GM21576 (cell line): ENCODE results near the gene ABI3BP.
"Not testable (repeated sequence)": the region's sequence is repeated elsewhere in the genome, so short reads cannot be mapped to it uniquely, and the experiment has no call there.

Experiments used
- ATAC-seq: cut with Tn5 transposase; IDR thresholded peaks from one replicate; pipeline ENCODE4 v1.9.1; 2021; ENCODE audit warnings: mild to moderate bottlenecking, moderate library complexity; ENCODE audit not compliant: unreplicated experiment

The ABI3BP gene

DNA sequence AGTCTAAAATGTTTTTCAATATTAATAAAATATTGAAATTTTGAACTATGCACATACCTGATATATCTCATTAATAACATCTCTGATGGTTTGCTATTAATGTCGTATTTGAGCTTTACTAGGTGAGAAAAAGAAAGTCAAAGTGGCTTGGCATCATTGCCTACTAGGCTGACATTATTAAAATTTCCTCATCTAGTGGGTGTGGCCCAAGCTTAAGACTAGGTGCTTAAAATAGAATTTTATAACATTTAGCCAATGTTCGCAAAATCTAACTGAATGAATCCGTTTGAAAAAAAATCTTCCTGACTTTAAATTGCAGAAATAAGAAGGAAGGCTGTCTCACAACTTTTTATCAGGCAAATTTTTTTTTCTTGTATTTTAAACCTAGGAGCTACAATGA lies 46.1 kb downstream of the ABI3BP start:
- ATAC-seq = no peak

DNA sequence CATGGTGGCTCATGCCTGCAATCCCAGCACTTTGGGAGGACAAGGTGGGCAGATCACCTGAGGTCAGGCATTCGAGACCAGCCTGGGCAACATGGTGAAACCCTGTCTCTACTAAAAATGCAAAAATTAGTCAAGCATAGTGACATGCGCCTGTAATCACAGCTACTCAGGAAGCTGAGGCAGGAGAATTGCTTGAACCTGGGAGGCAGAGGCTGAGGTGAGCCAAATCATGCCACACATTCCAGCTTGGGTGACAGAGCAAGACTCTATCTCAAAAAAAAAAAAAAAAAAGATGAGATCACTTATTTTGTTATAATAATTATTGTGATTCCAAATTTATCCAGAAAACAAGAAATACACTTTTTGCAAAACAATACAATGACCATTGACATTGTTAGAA lies 47.1 kb downstream of the ABI3BP start:
- ATAC-seq = not testable (repeated sequence)

DNA sequence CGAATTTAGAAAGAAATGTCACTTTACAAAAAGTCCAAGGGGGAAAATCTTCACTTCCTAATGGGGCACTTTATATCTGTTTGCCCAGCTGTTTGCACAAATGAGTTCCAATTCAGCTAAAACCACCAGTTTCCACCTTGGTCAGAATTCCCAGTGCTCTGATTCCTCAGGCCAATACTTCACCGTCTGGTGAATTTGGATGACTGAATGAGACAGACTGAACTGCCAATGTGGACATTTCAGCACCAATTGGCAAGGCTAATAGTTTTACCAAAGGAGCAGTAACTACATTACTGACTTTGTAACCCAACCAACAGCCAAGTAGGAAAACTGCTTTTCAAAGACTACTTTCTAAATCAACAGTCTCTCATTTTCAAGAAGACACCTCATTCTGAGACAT lies 51.8 kb downstream of the ABI3BP start:
- ATAC-seq = no peak

DNA sequence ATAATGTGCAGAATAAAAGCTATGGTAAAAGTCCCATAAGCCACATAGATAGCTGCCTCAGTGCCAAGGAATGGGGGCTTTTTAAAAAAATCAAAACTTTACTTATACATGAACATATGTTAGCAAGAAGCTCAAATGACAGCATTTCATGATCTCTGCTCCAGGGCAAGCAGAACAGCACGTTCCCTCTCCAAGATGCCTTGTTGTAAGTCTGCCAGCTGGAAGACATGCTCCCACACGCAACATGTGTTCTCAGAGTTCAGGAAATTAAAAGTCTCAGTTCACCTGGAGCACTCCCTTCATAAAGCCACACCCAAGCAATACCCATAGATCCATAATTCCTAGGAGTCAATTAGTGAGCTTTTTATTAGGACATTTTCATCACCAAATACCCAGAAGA lies 52.2 kb downstream of the ABI3BP start:
- no peak for ATAC-seq

DNA sequence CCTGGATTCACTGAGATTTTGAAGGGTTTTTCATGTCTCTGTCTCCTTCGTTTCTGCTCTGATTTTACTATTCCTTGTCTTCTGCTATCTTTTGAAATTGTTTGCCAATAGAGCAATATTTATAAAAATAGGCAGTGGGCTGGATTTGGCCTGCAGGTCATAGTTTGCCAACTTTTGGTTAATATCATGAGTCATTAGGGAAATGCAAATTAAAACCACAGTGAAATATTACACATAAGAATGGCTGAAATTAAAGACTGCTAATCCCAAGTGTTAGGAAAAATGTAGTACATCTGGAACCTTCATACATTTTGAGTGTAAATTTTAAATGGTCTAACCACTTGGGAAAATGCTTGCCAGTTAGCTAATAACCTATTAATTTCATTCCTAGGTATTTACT lies 56.3 kb downstream of the ABI3BP start:
- ATAC-seq = no peak

DNA sequence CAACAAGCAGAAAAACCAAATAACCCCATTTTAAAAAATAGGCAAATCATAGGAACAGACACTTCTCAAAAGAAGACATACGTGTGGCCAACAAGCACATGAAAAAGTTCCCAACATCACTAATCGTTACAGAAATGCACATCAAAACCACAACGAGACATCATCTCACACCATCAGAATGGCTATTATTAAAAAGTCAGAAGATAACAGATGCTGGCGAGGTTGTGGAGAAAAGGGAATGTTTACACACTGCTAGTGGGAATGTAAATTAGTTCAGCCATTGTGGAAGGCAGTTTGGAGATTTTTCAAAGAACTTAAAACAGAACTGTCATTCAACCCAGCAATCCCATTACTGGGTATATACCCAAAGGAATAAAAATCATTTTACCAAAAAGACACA lies 60.7 kb downstream of the ABI3BP start:
- ATAC-seq = no peak

DNA sequence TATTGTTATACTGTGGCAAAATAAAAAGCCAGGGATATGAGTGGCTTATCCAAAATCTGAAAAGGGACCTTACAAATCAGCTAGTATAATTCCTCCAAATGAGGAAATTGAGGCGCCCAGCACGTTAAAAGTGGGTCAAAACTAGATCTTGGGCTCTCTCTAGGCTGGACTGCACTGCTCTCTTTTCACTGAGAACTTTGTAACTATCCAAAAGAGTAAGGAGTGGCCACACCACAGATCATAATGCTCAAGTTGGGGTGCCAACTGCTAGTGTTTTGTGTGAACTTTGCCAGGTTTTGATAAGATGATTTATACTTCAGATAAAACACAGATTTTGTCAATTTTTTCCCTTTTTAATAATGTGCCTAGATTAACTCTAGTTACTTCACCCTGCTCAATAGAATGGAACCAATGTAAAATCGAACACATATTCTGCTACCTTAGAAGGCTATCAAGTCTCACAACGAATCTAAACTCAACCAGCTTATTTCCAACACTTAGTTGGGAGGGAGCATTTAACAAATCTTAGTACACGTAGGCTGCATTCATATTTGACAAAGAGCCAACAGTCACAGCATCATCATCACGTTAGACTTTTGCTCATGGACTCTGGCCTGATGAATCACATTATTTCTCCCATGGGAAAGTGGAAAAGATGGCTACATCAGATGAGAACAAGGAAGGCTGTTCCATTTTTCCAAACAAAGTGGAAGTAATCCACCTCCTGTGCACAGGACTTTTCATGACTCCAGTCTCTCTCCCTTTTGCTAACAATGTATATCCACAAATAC lies 64.4 kb downstream of the ABI3BP start:
- ATAC-seq = no peak

DNA sequence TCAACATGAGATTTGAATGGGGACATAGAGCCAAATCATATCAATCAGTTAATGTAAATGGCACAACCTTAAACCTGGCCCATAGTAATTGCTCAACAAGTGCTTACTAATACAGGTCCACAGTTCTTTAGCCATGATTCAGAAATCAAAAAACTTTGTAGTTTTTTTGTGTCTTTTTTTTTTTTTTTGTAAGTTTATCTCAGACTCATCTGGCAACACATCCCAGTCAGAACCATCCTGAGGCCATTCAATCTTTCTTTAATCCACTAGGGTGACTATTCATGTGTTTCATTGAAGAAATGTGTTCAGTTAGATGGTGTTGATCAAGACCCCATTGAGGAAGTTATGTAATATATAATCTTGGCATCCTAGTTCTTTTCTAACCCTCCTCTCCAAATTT lies 65.4 kb downstream of the ABI3BP start:
- no peak for ATAC-seq

DNA sequence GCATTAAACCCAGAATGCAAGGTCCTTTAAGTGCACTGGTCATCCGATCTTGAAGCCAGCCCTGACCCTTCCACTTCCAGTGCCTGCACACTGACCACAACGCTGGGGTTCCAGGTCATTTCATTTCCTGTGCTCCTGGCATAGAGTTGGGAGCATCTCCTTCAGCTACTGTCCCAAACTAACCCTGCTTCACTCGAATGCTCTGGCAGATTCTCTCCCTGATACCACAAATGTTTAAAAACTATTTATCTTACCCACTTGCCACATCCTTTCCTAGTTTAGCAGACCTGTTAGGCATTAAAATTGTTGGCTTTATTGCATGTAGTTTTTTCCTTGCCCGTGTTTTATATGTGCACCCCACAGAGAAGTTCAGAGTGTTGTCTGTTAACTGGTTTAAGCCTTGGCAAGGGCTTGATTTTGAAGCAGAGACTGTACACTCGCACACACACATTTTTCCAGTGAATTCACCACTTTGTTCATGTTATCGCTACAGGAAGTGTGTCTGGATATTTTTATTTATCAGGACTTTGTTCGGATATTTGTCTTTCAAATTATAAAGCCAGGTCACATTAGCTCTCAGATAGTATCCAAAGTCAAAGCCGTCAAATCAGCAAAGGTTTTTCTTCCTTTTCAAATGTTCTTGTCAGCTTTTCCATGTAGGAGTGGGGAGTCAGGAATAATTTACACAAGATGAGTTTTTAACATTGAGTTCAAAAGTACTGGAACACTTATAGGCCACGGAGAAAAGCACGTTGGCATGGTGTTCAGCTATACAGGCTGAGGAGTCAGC lies 77.3 kb downstream of the ABI3BP start:
- ATAC-seq = no peak

DNA sequence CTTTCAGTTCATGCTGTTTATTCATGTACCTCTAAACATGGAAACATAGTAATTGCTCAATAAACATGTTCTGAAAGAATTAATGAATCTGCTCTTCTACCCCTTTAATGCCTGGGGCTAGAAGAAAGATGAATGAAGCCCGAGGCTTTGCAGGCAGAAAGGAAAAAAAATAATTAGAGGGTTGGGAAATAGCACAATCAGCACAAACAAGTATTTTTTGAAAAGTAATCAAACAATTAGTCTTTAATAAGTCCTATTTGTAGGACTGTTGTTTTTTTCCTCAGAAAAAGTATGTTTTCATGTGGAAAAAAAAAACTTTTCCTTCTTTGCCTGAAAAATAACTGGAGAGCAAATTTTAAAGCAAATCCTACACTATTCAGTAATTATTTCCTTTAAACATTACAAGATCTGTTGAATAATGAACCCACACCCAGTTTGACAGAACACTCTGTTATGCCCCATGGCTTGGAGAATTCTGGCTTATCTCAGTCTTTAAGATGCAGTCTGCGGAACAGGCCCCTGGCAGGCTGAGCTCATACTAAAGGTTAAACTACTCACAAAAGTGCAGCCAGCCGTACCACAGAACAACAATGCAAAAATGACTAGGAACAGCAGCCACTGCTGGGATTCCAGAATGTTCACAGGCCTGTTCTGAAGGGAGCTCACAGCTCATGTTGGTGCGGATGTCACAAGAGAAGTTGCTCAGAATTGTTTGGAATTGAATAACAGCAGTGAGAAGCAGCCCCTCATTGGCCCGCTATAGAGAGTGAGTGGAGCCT lies 79.2 kb downstream of the ABI3BP start:
- ATAC-seq = no peak

DNA sequence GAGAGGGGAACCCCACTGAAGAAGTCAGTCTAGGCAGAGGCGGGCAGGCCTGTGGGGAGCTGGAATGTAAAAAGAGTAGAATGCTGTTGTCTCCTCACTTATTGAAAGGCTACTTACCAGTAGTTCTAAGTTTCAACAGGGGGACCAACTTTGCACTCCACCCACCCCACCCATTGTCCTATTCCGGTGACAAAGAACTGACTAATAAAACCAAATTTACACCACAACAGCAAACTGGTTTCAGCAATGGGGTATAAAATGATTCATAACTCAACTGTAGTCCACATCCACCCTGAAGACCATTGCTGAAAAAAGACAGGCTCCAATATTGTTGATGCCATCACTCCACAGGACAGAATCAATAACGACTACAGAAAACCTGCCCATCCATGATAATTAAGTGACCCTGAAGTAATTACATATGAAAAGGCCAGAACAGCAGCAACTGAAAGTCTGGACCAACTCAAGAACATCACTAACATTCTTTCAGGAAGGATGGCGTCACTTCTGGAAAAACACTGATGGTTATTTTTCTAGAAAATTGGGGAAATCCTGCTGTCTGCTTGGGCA lies 80.2 kb downstream of the ABI3BP start:
- ATAC-seq = no peak

DNA sequence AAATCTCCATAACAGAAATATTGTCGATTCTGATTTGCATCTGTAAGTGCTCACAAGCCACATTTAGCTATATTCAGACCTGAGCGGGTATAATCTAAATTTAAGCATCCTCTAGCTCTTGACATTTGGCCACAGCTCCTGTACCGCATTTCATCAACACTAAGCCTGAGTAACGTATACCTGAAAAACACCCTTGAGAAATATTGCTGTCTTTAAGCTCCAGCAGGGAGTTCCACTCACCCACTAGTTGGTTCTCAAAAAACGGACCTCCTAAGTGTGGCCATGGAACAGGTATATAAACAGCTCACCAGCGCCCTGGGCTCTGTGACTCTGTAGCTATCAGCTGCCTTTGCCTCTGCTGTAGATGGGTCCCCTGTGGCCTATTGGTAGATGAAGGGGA lies 80.7 kb downstream of the ABI3BP start:
- ATAC-seq = no peak

DNA sequence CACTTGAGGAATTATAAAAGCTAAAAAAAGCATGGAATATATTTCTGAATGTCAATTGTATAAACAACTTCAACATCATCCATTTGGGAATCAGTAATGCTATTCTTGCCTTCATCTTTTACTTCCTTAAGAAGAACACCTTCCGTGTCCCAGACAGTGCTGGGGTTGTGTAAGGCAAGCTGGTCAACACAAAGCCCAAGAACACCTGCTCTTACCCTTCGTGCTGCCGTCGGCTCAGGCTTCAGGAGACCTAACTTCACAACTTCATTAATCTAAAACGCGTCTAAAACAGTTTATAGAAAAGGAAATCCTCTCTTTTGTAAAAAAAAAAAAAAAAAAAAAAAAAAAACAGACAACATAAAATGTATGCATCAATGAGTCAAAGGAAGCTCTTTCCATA lies 81.3 kb downstream of the ABI3BP start:
- no peak for ATAC-seq

DNA sequence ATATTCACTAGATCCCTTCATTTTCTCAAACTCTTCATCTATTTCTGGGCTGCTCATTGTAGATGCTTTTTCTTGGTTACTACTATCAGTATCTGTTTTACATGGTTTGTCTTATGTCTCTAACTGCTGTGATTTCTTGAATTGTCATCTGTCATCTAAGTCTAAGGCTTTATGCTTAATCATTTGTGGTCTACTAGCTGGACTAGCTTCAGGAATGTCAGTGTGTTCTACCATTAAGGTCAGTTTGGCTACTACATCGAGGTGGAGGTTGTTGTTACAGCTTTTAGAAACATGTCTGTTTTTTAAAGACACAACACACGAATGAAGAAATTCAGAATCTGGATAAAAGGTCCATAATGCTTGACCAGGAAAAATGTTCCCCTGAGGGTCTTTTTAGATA lies 82.2 kb downstream of the ABI3BP start:
- ATAC-seq = no peak

DNA sequence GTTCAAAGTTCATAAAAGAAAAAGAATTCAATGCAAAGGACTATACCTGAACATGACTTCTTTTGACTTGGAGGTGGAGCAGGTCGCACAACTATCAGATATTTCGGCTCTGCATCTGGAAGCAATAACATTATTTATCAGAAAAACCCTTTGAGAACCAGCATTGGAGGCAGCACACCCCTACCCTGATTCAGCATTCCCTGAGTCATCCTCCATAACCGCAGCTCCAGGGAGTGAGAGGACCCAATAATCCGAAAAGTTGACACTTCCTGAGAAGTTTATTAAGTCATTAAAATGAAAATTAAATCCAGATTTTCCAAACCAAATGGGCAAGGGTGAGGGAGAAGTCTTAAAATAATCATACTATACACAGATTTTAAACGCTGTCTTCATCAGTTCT lies 90.6 kb downstream of the ABI3BP start:
- no peak for ATAC-seq

DNA sequence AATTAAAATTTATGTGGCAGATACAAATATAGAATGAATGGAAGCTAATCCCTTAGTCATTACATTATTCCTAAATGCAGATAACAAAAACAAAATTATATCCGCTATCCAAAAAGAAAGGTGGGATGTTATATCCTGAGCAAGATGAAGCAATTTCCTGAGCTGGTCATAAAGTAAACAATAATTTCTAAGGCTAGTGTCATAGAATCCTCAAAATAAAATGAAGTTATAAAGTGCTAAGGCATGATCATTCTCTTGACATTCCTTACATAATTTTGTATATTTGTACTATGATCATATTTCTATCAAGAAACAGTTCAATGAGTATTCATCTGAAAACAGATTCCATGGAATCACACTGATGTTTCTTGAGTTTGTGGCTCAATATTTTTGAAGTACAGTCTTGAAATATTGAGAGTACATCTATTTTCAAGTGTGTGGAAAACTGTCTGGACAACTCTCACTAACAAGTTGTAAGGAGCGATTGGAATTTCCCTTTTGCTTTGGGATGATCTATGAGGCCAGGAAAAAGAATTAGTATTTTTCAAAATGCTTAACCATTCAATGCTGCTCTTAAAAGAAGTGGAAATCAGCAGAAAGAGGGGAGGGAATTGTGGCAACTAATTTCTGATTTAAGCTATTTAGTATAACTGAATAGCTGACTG lies 92.4 kb downstream of the ABI3BP start:
- ATAC-seq = no peak

DNA sequence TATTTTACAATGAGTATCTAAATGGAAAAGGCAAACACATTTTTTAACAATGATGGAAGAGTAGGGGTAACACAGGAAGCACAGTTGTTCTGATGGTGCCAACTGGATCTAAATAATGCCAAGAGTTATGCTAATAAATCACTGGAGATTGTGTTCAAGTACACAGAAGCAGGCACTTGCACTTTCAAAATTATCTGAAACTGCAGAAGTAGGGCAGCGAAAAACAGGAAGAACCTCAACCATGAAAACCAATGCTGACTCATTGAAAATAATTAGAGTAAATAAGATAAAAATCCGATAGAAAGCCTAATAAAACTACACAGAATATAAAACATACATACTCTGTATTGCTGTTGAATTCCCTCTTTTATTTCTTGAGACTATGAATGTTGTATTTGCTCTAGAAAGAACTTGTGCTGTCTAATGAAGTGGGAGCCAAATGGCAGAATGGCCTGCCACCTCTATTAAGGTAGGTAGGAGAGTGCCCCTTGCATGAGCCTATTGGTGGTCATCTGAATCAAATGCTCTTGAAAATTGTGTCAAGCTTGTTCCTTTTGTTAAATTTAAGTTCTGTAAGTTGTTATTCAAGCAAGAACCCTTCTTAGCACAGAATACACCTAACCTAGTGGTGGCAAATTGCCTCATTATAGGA lies 93.7 kb downstream of the ABI3BP start:
- ATAC-seq = peak; percentile 94

DNA sequence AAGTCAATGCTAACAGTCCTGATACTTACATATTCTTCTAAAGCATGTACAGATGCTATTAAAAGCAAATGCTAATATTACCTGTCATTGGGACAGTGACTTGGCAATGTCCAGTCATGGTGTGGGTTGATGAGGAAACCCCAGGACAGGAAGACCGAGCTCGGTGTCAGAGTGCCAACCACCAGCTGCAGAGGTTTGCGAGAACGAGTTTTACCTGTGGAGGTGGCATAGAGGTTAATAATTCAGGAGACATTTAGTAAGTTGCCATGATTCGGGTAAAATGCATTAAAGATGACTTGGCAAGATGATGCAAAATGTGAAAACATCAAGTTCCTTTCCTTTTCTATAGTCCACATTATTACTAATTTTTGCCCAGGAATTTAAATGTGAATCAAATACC lies 94.5 kb downstream of the ABI3BP start:
- ATAC-seq = no peak

DNA sequence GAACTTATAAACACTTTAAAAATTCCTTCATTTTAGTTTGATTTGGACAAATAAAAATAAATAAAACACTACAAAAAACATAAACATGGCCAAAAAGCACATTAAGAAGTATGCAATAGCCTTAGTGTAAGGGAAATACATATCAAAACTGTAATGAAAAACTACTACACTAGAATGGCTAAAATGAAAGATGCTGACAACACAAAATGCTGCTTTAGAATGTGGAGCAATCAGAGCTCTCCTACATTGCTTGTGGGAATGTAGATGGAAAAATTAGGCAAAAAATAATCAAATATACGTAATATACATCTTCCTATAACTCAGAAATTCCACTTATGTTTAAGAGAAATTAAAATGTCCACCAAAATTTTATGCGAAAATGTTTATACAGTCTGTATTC lies 96.2 kb downstream of the ABI3BP start:
- no peak for ATAC-seq

DNA sequence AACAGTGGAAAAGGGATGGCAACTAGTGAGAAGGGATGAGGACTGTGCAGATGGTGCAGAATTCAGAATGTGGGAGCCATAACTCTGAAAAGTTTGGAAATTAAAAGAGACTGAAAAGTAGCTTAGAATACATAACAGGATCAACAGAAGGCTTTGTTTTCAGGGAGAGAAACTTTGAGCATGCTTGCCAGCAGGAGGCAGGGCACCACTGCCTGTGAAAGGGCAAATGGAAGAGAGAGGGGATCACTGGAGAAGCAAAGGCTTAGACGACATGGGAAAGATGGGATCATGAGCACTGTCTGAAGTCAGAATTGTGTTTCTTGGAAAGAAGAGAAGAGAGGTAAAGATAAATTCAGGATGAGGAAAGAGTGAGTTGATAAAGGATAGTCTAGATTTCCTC lies 99.6 kb downstream of the ABI3BP start:
- ATAC-seq = no peak
